Stimulated activated CD4-positive, alpha-beta T cell treated with anti-CD3 and anti-CD28 coated beads, TNF-alpha, amount 100 ng/mL, for 1 hour (primary cell): ENCODE results near the gene ATP8A2.

Experiments used
- DNase-seq, 3 donors: peaks; one replicate each; pipeline ENCODE4 v3.0.0-alpha.2; 2020; ENCODE audit warnings: low read depth in 3 of 3, low spot score in 1 of 3

ATP8A2 gene

GRCh38 chr13:25380741-25381324 lies 9.1 kb downstream of the ATP8A2 start:
- no peak for DNase-seq

GRCh38 chr13:25384758-25385410 lies 13.1 kb downstream of the ATP8A2 start:
- no peak for DNase-seq

GRCh38 chr13:25391932-25392331 lies 20.2 kb downstream of the ATP8A2 start:
- no peak for DNase-seq

- no peak for DNase-seq
Measured at GRCh38 chr13:25394402-25395060, 22.8 kb downstream of the ATP8A2 start.

- no peak for DNase-seq
Measured at GRCh38 chr13:25397763-25398162, 26.0 kb downstream of the ATP8A2 start.

- no peak for DNase-seq
Measured at GRCh38 chr13:25400925-25401324, 29.2 kb downstream of the ATP8A2 start.

- DNase-seq = no peak
Measured at GRCh38 chr13:25401958-25402357, 30.2 kb downstream of the ATP8A2 start.

- DNase-seq = no peak
Measured at GRCh38 chr13:25406377-25406776, 34.6 kb downstream of the ATP8A2 start.

- DNase-seq = no peak
Measured at GRCh38 chr13:25409938-25410337, 38.2 kb downstream of the ATP8A2 start.

- no peak for DNase-seq
Measured at GRCh38 chr13:25415241-25415640, 43.5 kb downstream of the ATP8A2 start.

GRCh38 chr13:25417535-25417934 lies 45.8 kb downstream of the ATP8A2 start:
- DNase-seq = no peak

- no peak for DNase-seq
Measured at GRCh38 chr13:25420161-25420560, 48.4 kb downstream of the ATP8A2 start.

- DNase-seq = no peak
Measured at GRCh38 chr13:25421612-25422011, 49.8 kb downstream of the ATP8A2 start.

GRCh38 chr13:25422153-25422552 lies 50.4 kb downstream of the ATP8A2 start:
- no peak for DNase-seq

GRCh38 chr13:25423831-25424230 lies 52.1 kb downstream of the ATP8A2 start:
- DNase-seq = no peak

GRCh38 chr13:25429466-25429865 lies 57.7 kb downstream of the ATP8A2 start:
- no peak for DNase-seq

- DNase-seq = no peak
Measured at GRCh38 chr13:25432691-25433090, 60.9 kb downstream of the ATP8A2 start.

- no peak for DNase-seq
Measured at GRCh38 chr13:25440061-25440460, 68.3 kb downstream of the ATP8A2 start.

- no peak for DNase-seq
Measured at GRCh38 chr13:25446261-25446660, 74.5 kb downstream of the ATP8A2 start.

- no peak for DNase-seq
Measured at GRCh38 chr13:25447396-25447795, 75.6 kb downstream of the ATP8A2 start.

GRCh38 chr13:25453850-25454365 lies 82.1 kb downstream of the ATP8A2 start:
- DNase-seq = no peak

- no peak for DNase-seq
Measured at GRCh38 chr13:25455146-25455545, 83.4 kb downstream of the ATP8A2 start.
